ENCODE measurements around the gene SMYD3.

GRCh38 chr1:245969283-245969682 is 537.8 kb downstream of the SMYD3 start:
- TF ChIP-seq, protein P1, sequence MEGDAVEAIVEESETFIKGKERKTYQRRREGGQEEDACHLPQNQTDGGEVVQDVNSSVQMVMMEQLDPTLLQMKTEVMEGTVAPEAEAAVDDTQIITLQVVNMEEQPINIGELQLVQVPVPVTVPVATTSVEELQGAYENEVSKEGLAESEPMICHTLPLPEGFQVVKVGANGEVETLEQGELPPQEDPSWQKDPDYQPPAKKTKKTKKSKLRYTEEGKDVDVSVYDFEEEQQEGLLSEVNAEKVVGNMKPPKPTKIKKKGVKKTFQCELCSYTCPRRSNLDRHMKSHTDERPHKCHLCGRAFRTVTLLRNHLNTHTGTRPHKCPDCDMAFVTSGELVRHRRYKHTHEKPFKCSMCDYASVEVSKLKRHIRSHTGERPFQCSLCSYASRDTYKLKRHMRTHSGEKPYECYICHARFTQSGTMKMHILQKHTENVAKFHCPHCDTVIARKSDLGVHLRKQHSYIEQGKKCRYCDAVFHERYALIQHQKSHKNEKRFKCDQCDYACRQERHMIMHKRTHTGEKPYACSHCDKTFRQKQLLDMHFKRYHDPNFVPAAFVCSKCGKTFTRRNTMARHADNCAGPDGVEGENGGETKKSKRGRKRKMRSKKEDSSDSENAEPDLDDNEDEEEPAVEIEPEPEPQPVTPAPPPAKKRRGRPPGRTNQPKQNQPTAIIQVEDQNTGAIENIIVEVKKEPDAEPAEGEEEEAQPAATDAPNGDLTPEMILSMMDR (IDR thresholded peaks at IDR 0.05; ENCODE audit: insufficient read depth, low read length, poor library complexity, severe bottlenecking) = no peak
- no peak for TF ChIP-seq EZH2phosphoT487 (conservative IDR thresholded peaks at IDR 0.05; ENCODE audit: low read length)
